GM10248 (cell line): ENCODE results near the gene PGM5.

ENCODE experiments used
- CTCF ChIA-PET: fragments of 300-600 bp; sonication (Branson Sonifier 250); formaldehyde crosslinking; extraction: SDS; loops from one replicate; lab custom pipeline; 2021; ENCODE audit warnings: antibody characterized with exemption; lab: Yijun Ruan, JAX
- POLR2A ChIA-PET: fragments of 350-650 bp; sonication (Branson Sonifier 250); formaldehyde crosslinking; extraction: SDS; loops from one replicate; lab custom pipeline; 2020; ENCODE audit warnings: antibody characterized with exemption; lab: Yijun Ruan, JAX
- DNase-seq: peaks from one replicate; pipeline ENCODE4 v3.0.0; 2012; ENCODE audit errors: extremely low spot score
- CTCF ChIP-seq: IDR thresholded peaks from 2 replicates; pipeline ENCODE4 v1.5.1; 2012; ENCODE audit warnings: mild to moderate bottlenecking, low read depth; ENCODE audit errors: extremely low read depth, missing control alignments, control extremely low read depth

Gene PGM5

GRCh38 chr9:68508547-68508946, 152.1 kb downstream of the PGM5 start:
- ChIA-PET CTCF (interaction anchor here (0.7 to 4.0 kb wide), 8 partner anchors 11 to 72 kb away, joined by 3 to 14 read pairs (median 5); no protein-coding TSS in a partner anchor), POLR2A (no interaction called here)
- no peak for TF ChIP-seq CTCF
- no peak for DNase-seq

- ChIA-PET POLR2A (no interaction called here), CTCF (no interaction called here)
- DNase-seq = no peak
- TF ChIP-seq CTCF = no peak
Measured at GRCh38 chr9:68509689-68510088, 153.3 kb downstream of the PGM5 start.

DNA sequence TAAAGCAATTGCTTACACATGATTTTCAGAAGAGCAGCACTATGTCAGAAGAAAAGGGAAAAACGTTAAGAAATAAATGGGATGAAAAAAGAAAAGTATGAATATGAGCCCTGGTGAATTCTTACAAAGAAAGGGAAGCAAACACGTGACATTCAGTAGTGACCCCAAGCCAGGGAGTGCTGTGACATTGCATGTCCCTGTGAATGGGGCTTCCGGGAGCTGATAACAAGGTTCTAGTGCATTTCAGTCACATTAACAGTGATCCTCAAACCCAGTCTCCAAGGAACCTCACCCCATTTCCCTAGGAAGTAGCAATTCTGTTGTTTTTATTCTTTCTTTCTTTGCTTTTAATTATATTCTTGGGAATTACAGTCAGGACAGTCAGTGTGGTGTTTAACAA, 157.0 kb downstream of the PGM5 start:
- no peak for DNase-seq
- ChIA-PET POLR2A (no interaction called here), CTCF (interaction anchor here (1.0 to 1.4 kb wide), 3 partner anchors 9 to 48 kb away, joined by 3 read pairs; no protein-coding TSS in a partner anchor)
- no peak for TF ChIP-seq CTCF

GRCh38 chr9:68513981-68514380, 157.6 kb downstream of the PGM5 start:
- CTCF ChIA-PET = interaction anchor here (1.0 to 1.4 kb wide), 3 partner anchors 9 to 47 kb away, joined by 3 read pairs; no protein-coding TSS in a partner anchor

GRCh38 chr9:68515326-68516017, 159.1 kb downstream of the PGM5 start:
- no peak for DNase-seq
- no peak for TF ChIP-seq CTCF
- ChIA-PET CTCF (interaction anchor here (0.8 to 1.2 kb wide), 2 partner anchors 9 to 57 kb away, joined by 3 to 6 read pairs; no protein-coding TSS in a partner anchor), POLR2A (no interaction called here)

More at GRCh38 chr9:68513981-68514380, 157.6 kb downstream of the PGM5 start:
- DNase-seq = no peak
- POLR2A ChIA-PET = no interaction called here
- TF ChIP-seq CTCF = no peak

DNA sequence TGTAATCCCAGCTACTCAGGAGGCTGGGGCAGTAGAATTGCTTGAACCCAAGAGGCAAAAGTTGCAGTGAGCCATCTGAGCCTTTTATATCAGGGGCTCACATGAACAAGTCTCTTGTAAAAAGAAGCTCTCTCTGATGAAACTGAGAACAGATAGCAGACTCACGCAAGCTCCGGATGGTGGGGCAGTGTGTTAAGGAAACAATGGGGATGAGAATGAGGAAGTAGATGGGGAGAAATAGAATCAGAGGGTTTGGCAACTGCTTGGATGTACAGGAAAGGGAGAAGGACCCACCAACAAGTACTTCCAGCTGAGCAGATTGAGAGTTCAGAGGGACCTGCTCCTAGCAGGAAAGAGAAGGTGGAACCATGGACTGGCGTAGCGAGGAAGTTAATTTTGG, 165.7 kb downstream of the PGM5 start:
- ChIA-PET POLR2A (no interaction called here), CTCF (interaction anchor here (0.7 to 1.4 kb wide), 4 partner anchors 8 to 38 kb away, joined by 3 to 5 read pairs (median 3); no protein-coding TSS in a partner anchor)
- DNase-seq = no peak
- TF ChIP-seq CTCF = no peak
